NCI-H2081 treated with DMSO at 0.1 percent for 48 hours (cell line): ENCODE results near the gene GGNBP2.

ENCODE experiments used
- DNase-seq: peaks from one replicate; lab custom pipeline; 2025; lab: John Stamatoyannopoulos, UW

GGNBP2 gene

DNA sequence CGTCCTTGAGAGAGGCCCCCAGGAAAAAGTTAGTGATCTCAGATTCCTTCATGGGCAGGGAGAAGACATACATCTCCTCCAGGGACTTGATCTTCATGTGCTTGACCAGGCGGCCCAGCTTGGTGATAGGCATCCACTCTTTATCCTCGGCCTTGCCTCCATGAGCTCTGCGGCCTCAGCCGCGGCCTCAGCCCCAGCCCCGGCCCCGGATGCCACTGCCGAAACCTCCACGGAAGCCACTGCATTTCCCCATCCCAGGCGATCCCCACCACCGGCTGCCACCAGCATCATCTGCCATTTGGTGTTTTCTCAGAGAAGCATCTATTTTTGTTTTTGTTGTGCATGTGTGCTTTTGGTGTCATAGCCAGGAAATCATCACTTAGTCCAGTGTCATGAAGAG is 30.3 kb downstream of the GGNBP2 start:
- DNase-seq: no peak

- DNase-seq: no peak
Observed at GRCh38 chr17:36576793-36577192, 32.1 kb downstream of the GGNBP2 start.

GRCh38 chr17:36578671-36579070 is 34.0 kb downstream of the GGNBP2 start:
- no peak for DNase-seq

- DNase-seq: no peak
Observed at GRCh38 chr17:36583787-36584186, 39.1 kb downstream of the GGNBP2 start.

DNA sequence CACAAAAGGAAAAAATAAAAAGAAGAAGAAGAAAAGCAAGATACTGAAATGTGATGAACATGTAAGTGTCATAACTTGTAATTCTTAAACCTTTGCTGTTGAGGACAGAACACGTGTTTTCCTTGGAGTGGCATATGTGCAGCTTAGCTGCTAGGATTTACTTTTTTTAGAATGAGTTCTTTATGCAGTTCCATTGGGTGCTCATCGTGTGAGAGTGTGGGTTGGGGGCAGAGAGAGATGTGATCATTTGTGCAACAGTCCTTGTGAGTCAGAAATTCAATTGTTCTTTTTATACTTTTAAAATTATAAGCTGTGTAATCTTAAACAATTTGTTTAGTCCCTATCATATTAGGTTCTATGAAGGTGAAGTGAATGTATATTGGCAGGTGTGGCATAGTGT is 41.4 kb downstream of the GGNBP2 start:
- DNase-seq: no peak

DNA sequence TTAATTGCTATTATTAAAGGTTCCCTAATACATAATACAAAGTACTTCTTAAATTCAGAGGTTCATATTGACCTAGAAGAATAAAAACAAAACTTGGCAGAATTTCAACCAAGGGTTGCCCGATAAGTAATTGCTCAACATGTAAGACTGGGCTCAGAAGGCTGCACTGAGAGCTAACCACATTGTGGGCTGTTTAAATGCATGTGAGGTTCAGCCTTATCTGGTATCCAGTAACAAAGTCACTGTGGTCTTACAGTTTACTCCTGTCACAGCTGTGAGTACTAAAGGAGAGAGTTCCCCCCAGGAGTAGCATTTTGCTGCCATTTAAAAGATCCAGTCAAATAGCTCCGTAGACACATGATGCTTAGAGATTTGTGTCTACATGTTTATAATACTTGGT is 45.4 kb downstream of the GGNBP2 start:
- no peak for DNase-seq

- DNase-seq: peak; percentile 13
Observed at GRCh38 chr17:36591434-36592315, 47.0 kb downstream of the GGNBP2 start, which contains the start of gene DHRS11. Gene DHRS11, plus strand, starts transcription at chr17:36591879. Its CDS starts 131 bp downstream, at chr17:36592010.

GRCh38 chr17:36592316-36592715 is 47.6 kb downstream of the GGNBP2 start:
- no peak for DNase-seq

DNA sequence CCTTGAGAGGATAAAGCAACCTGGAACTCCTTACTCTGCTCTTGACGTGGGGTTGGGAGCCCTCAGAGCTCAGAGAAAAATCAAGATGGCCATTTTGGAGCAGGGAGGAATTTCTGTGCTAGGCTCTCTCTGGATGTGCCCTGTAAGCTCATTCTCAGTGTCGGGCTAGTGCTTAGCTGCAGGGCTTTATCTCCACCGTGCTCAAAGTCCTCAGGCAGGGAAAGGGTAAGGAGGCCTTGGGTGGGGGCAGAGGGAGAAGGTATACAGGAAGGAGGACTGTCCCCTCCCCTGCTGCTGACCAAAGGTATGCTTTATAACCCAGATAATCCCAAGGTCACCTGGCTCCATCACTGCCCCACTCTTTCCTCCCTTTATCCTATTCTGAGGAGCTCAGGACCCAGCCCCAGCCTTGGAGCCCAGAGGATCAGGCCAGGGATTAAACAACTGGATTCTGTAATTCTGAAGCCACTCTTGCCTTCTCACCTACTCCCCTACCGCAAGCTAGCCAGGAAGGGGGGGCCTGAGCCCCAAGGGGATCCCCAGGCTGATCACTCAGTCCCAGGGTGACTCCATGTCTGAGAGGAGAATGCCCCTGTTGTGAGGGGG is 48.1 kb downstream of the GGNBP2 start:
- no peak for DNase-seq

- DNase-seq: no peak
Observed at GRCh38 chr17:36593656-36594316, 49.1 kb downstream of the GGNBP2 start.

DNA sequence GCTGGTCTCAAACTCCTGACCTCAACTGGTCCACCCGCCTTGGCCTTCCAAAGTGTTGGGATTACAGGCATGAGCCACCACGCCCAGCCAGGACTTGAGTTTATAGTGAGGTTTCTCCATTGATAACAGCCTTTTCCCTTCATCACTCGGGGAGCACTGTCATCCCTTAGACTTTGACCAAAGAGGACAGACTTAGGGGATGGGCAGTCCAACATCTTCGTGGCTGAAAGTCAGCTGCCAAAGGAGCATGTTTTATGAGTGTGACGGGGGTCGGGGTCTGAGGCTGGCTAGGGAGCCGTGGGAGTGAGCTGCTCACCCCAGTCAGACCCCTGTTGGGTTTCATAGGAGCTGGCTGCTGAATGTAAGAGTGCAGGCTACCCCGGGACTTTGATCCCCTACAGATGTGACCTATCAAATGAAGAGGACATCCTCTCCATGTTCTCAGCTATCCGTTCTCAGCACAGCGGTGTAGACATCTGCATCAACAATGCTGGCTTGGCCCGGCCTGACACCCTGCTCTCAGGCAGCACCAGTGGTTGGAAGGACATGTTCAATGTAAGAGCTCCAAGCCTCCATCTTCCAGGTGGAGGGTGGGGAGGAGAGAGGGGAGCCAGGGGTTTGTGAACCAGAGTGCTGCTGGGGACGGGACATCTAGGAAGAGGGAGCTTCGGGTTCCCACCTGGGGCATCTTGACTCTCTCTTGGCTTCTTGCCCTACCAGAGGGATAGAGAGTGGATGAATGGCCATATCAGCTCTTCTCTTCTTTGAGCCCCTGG is 50.1 kb downstream of the GGNBP2 start:
- no peak for DNase-seq

- DNase-seq: no peak
Observed at GRCh38 chr17:36597226-36597625, 52.5 kb downstream of the GGNBP2 start.

- DNase-seq: no peak
Observed at GRCh38 chr17:36597866-36598777, 53.4 kb downstream of the GGNBP2 start.

- DNase-seq: no peak
Observed at GRCh38 chr17:36598951-36599401, 54.3 kb downstream of the GGNBP2 start.

DNA sequence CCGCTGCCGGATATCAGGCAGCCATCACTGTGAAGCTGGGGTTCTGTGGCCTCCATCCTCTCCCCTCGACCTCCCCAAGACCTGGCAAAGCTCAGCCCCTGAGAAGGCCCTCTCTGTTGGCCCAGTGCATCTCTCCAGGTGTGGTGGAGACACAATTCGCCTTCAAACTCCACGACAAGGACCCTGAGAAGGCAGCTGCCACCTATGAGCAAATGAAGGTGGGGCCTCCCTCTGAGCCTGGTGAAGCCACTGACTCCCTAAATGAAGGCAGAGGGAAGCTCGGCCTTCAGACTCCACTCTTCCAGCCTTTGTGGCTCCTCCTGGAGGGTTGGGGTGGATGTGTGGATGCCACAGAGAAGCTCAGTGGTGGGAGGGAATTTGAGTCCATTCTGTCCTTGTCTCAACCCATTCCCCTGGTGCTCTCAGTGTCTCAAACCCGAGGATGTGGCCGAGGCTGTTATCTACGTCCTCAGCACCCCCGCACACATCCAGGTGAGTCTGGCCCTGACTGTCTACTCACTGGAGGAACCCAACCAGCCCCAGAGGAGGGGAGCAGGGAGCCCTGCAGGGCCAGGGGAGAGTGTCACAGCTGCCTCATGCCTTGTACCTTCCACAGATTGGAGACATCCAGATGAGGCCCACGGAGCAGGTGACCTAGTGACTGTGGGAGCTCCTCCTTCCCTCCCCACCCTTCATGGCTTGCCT is 55.0 kb downstream of the GGNBP2 start:
- DNase-seq: no peak

DNA sequence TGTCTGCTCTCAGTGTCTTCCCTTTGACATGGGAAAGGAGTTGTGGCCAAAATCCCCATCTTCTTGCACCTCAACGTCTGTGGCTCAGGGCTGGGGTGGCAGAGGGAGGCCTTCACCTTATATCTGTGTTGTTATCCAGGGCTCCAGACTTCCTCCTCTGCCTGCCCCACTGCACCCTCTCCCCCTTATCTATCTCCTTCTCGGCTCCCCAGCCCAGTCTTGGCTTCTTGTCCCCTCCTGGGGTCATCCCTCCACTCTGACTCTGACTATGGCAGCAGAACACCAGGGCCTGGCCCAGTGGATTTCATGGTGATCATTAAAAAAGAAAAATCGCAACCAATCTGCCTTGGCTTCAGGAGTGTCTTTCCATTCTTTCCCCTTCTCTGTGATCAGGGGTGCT is 55.7 kb downstream of the GGNBP2 start:
- no peak for DNase-seq

- DNase-seq: no peak
Observed at GRCh38 chr17:36600936-36601302, 56.2 kb downstream of the GGNBP2 start.

GRCh38 chr17:36601303-36602029 is 56.7 kb downstream of the GGNBP2 start, which contains the start of gene MRM1:
Gene MRM1, plus strand, starts transcription at chr17:36601583. Its CDS starts 228 bp downstream, at chr17:36601811.
- peak; percentile 60 for DNase-seq

DNA sequence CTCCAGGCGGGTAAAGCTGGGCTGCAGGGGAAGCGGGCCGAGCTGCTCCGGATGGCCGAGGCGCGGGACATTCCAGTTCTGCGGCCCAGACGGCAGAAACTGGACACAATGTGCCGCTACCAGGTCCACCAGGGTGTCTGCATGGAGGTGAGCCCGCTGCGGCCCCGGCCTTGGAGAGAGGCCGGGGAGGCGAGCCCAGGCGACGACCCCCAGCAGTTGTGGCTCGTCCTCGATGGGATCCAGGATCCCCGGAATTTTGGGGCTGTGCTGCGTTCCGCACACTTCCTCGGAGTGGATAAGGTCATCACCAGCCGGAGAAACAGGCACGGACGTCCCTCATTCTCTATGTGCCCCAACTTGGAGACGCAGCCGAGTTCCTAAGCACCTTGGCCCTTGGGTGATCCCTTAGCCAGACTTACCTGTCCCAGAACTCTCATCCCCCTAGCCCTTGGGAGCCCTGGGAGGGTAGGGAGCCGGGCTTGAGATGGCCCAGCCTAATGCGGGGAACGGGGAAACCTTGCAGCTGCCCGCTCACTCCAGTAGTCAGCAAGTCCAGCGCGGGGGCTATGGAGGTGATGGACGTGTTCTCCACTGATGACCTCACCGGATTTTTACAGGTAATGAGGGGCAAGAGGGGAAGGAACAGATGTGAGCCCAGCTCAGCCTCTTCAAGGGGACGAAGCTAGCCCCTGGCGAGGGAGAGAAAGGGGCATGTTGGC is 57.5 kb downstream of the GGNBP2 start:
- no peak for DNase-seq
